ENCODE results near the gene ZSWIM1. TPM values are rescaled to one million over a fixed set of nuclear protein-coding genes. Genes with fewer than 3 reads are reported as not detected.
A peak's percentile ranks its signal among the peaks of the same experiment; 100 is the strongest.

Gene ZSWIM1
- total RNA-seq, 1 experiment from 2014 or later = 20.5 TPM

DNA sequence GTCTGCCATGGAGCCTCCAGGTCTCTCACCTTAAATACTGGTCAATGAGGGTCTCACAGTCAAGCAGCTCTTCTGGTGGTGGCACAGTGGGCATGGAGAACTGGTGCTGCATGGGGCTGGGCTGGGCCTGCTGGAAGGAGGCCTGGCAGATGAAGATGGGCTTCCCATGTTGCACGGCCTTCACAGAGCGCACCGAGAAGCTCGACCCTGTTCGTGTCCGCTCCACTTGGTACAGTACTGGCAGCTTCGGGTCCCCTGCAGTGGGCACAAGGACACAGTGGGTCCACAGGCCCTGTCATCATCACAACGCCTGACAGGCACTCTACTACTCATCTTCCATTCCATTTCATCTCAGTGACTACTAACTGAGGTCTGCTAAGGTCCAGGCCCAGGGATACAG is 32.6 kb upstream of the ZSWIM1 start:
- no peak for DNase-seq
- H3K36me3 ChIP-seq = no peaks in the 10 kb centered on the region
- H3K9me3 ChIP-seq (replicated peaks) = no peaks in the 10 kb centered on the region

GRCh38 chr20:45848969-45849582 is 32.0 kb upstream of the ZSWIM1 start:
- DNase-seq = no peak
- Histone ChIP-seq H3K9me3 (replicated peaks) (no peaks in the 10 kb centered on the region), H3K4me1 (no peaks in the 10 kb centered on the region), H3K36me3 (no peaks in the 10 kb centered on the region), H3K27me3 (no peaks in the 10 kb centered on the region), H3K4me3 (no peak overlapping the region), H3K27ac (no peak overlapping the region)

More for the DNA sequence above, 32.6 kb upstream of the ZSWIM1 start:
- no peak overlapping the region for H3K27ac ChIP-seq
- H3K4me1 ChIP-seq = no peaks in the 10 kb centered on the region
- no peak overlapping the region for H3K4me3 ChIP-seq
- H3K27me3 ChIP-seq = no peaks in the 10 kb centered on the region

GRCh38 chr20:45850238-45850637 is 30.8 kb upstream of the ZSWIM1 start:
- H3K9me3 ChIP-seq (replicated peaks) = no peaks in the 10 kb centered on the region
- H3K4me3 ChIP-seq = no peak overlapping the region
- DNase-seq = no peak
- no peak overlapping the region for H3K27ac ChIP-seq
- H3K36me3 ChIP-seq = no peaks in the 10 kb centered on the region
- H3K27me3 ChIP-seq = no peaks in the 10 kb centered on the region
- no peaks in the 10 kb centered on the region for H3K4me1 ChIP-seq

DNA sequence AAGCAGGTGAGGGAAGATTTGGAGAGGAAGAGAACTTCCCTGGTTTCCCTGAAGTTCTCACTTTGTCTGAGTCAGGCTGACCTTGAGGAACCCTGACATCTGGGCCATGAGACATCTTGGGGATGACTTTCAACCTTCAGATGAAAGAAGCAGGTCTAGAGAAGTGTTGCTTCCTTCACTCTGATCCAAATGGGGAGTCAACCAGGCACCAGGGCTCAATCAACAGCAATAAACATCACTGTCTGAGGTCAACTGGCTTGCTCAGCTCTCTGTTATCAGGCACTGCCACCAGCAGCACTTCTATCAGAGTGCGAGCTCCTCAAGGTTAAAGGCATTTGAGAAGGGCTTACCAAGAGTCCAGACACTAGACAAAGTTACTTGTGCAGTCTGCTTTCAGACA is 30.1 kb upstream of the ZSWIM1 start:
- Histone ChIP-seq H3K4me3 (no peak overlapping the region), H3K9me3 (replicated peaks) (no peaks in the 10 kb centered on the region), H3K4me1 (no peaks in the 10 kb centered on the region), H3K27me3 (no peaks in the 10 kb centered on the region), H3K27ac (no peak overlapping the region), H3K36me3 (no peaks in the 10 kb centered on the region)
- no peak for DNase-seq

- no peak for DNase-seq
- Histone ChIP-seq H3K4me3 (no peak overlapping the region), H3K27ac (no peak overlapping the region), H3K36me3 (no peaks in the 10 kb centered on the region), H3K27me3 (no peaks in the 10 kb centered on the region), H3K9me3 (replicated peaks) (no peaks in the 10 kb centered on the region), H3K4me1 (no peaks in the 10 kb centered on the region)
Measured at GRCh38 chr20:45851501-45851900, 29.5 kb upstream of the ZSWIM1 start.

- Histone ChIP-seq H3K27me3 (no peaks in the 10 kb centered on the region), H3K4me1 (no peaks in the 10 kb centered on the region), H3K4me3 (no peak overlapping the region), H3K36me3 (no peaks in the 10 kb centered on the region), H3K9me3 (replicated peaks) (no peaks in the 10 kb centered on the region), H3K27ac (no peak overlapping the region)
- no peak for DNase-seq
Measured at GRCh38 chr20:45852326-45852725, 28.7 kb upstream of the ZSWIM1 start.

GRCh38 chr20:45853484-45853883 is 27.5 kb upstream of the ZSWIM1 start:
- H3K27ac ChIP-seq = no peak overlapping the region
- no peak for DNase-seq
- no peaks in the 10 kb centered on the region for H3K4me1 ChIP-seq
- H3K9me3 ChIP-seq (replicated peaks) = no peaks in the 10 kb centered on the region
- H3K4me3 ChIP-seq = no peak overlapping the region
- H3K27me3 ChIP-seq = no peaks in the 10 kb centered on the region
- H3K36me3 ChIP-seq = no peaks in the 10 kb centered on the region

DNA sequence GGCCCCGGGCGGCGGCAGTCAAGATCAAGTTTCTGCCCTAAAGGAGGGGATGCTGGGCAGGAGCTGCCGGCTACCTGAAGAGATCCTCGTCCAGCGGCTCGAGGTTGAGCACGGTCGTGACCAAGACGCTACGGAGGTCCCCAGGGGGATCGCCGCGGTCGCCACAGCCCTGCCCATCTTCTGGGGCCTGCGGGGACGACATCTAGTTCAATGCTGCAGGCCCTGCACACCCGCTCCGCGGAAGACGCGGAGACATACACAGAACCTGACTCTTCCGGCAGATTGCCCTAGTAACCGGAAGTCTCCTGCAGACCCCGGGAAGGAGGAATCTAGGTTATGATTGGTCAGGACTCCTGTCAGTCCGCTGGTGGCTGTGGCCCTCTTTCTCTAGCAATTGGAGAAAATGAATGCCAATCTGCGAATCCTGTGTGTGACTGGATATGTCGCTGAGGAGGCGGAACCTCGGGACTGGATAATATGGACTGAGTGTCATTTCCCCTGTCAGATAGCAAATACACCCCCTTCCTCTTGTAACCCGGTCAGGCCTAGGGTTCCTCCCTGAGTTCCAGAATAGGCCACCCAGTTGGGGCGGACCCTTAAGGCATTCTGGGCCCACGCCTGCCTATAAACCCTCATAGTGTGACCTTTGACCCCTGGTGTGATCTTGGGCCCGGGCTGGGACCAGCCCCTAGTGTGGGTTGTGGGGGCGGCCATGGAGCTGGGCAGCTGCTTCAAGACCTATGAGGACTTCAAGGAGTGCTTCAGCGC is 23.7 kb upstream of the ZSWIM1 start, which contains the start of the genes ACOT8 and ZSWIM3:
TSS of gene ACOT8 (minus strand) at position 279 of the 768 bp plus-strand sequence. CDS start at position 202, 77 bp downstream.
TSS of gene ZSWIM3 (plus strand) at position 501 of the 768 bp plus-strand sequence. CDS start at position 713, 212 bp downstream.
- Histone ChIP-seq H3K4me1 (0 out of 2 replicates have a peak, but pooled peaks cover 7% of the 10 kb centered on the region), H3K27me3 (no peaks in the 10 kb centered on the region), H3K27ac (peak within 1 kb of the TSS; percentile 54), H3K4me3 (peak within 1 kb of the TSS; percentile 82), H3K9me3 (replicated peaks) (no peaks in the 10 kb centered on the region), H3K36me3 (no peaks in the 10 kb centered on the region)
- DNase-seq = peak; percentile 100

- Histone ChIP-seq H3K9me3 (replicated peaks) (no peaks in the 10 kb centered on the region), H3K27ac (peak overlapping the region; percentile 16; the same call in 1 of the 2 replicates), H3K4me3 (peak overlapping the region; percentile 82), H3K4me1 (0 out of 2 replicates have a peak, but pooled peaks cover 7% of the 10 kb centered on the region), H3K27me3 (no peaks in the 10 kb centered on the region), H3K36me3 (no peaks in the 10 kb centered on the region)
- DNase-seq = no peak
Measured at GRCh38 chr20:45857882-45858216, 23.2 kb upstream of the ZSWIM1 start.

DNA sequence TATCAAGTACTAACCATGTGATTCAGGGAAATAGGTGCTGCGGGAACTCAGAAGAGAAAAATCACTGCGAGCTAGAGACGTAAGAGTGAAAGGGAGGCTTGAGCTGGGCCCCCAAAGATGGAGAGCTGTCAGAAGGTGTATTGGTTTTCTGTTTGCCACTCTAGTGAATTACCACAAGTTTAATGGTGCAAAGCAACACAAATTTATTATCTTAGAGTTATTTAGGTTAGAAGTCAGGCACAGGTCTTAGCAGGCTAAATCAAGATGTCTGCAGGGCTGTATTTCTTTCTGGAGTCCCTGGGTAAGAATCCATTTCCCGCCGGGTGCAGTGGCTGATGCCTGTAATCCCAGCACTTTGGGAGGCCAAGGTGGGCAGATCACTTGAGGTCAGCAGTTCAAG is 21.1 kb upstream of the ZSWIM1 start:
- Histone ChIP-seq H3K27ac (no peak overlapping the region), H3K4me1 (0 out of 2 replicates have a peak, but pooled peaks cover 7% of the 10 kb centered on the region), H3K4me3 (no peak overlapping the region), H3K36me3 (no peaks in the 10 kb centered on the region), H3K9me3 (replicated peaks) (no peaks in the 10 kb centered on the region), H3K27me3 (no peaks in the 10 kb centered on the region)
- DNase-seq = no peak

DNA sequence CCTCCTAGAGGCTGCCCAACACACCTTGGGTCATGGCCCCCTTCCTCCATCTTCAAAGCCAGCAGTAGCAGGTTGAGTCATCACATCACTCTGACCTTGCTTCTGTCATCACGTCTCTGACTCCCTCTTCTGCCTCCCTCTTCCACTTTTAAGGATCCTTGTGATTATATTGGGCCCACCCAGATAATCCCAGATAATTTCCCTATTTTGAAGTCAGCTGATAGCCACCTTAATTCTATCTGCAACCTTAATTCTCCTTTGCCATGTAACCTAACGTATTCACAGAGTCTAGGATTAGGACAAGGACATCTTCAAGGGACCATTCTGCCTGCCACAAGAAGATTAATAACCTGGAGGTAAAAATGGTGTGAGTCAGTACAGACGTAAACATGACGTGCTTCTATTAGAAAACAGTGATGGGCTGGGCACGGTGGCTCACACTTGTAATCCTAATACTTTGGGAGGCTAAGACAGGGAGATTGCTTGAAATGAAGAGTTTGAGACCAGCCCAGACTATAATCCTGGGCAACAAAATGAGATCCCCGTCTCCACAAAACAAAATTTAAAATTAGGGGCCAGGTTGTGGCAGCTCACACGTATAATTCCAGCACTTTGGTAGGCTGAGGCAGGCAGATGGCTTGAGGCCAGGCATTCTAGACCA is 20.3 kb upstream of the ZSWIM1 start:
- Histone ChIP-seq H3K27ac (no peak overlapping the region), H3K9me3 (replicated peaks) (no peaks in the 10 kb centered on the region), H3K27me3 (no peaks in the 10 kb centered on the region), H3K4me1 (0 out of 2 replicates have a peak, but pooled peaks cover 7% of the 10 kb centered on the region), H3K4me3 (no peak overlapping the region), H3K36me3 (no peaks in the 10 kb centered on the region)
- DNase-seq = no peak

GRCh38 chr20:45861221-45862075 is 19.6 kb upstream of the ZSWIM1 start:
- H3K27ac ChIP-seq = no peak overlapping the region

GRCh38 chr20:45863543-45864470 is 17.2 kb upstream of the ZSWIM1 start:
- DNase-seq = no peak
- no peaks in the 10 kb centered on the region for H3K27me3 ChIP-seq
- H3K4me3 ChIP-seq = no peak overlapping the region
- no peak overlapping the region for H3K27ac ChIP-seq
- 0 out of 2 replicates have a peak, but pooled peaks cover 7% of the 10 kb centered on the region for H3K4me1 ChIP-seq
- H3K9me3 ChIP-seq (replicated peaks) = no peaks in the 10 kb centered on the region
- no peaks in the 10 kb centered on the region for H3K36me3 ChIP-seq

More at GRCh38 chr20:45861221-45862075, 19.6 kb upstream of the ZSWIM1 start:
- peak; percentile 56 to 76 for DNase-seq
- H3K36me3 ChIP-seq = no peaks in the 10 kb centered on the region
- H3K9me3 ChIP-seq (replicated peaks) = no peaks in the 10 kb centered on the region
- no peaks in the 10 kb centered on the region for H3K27me3 ChIP-seq
- no peak overlapping the region for H3K4me3 ChIP-seq
- H3K4me1 ChIP-seq = 0 out of 2 replicates have a peak, but pooled peaks cover 7% of the 10 kb centered on the region
